Measurements from ENCODE around the gene SMIM1.

The SMIM1 gene

GRCh38 chr1:3761296-3762010 lies 11.1 kb upstream of the SMIM1 start:
- Histone ChIP-seq H3K36me3 (ENCODE audit: low read depth) (no peaks in the 10 kb centered on the region), H3K9me3 (ENCODE audit: severe bottlenecking) (peaks cover 4% of the 10 kb centered on the region), H3K4me3 (ENCODE audit: severe bottlenecking) (no peak overlapping the region), H3K27ac (ENCODE audit: poor library complexity, severe bottlenecking) (no peak overlapping the region), H3K4me1 (ENCODE audit: insufficient read depth, poor library complexity, severe bottlenecking) (no peaks in the 10 kb centered on the region), H3K27me3 (ENCODE audit: insufficient read depth, poor library complexity, severe bottlenecking) (peaks cover 11% of the 10 kb centered on the region)
- no peak for ATAC-seq (ENCODE audit: low read depth)
- no peak for DNase-seq (ENCODE audit: low spot score)
- no peak for TF ChIP-seq CTCF (IDR thresholded peaks at IDR 0.05; ENCODE audit: poor library complexity, severe bottlenecking)

- no peak overlapping the region for H3K4me3 ChIP-seq (ENCODE audit: severe bottlenecking)
- H3K27ac ChIP-seq (ENCODE audit: poor library complexity, severe bottlenecking), result no peak overlapping the region
- ATAC-seq (ENCODE audit: low read depth), result no peak
- TF ChIP-seq CTCF (IDR thresholded peaks at IDR 0.05; ENCODE audit: poor library complexity, severe bottlenecking), result no peak
- peaks cover 11% of the 10 kb centered on the region for H3K27me3 ChIP-seq (ENCODE audit: insufficient read depth, poor library complexity, severe bottlenecking)
- H3K36me3 ChIP-seq (ENCODE audit: low read depth), result no peaks in the 10 kb centered on the region
- peak; percentile 56 for DNase-seq (ENCODE audit: low spot score)
- no peaks in the 10 kb centered on the region for H3K4me1 ChIP-seq (ENCODE audit: insufficient read depth, poor library complexity, severe bottlenecking)
- peaks cover 4% of the 10 kb centered on the region for H3K9me3 ChIP-seq (ENCODE audit: severe bottlenecking)
Observed at GRCh38 chr1:3762151-3762872, 10.2 kb upstream of the SMIM1 start.

- Histone ChIP-seq H3K4me3 (ENCODE audit: severe bottlenecking) (no peak overlapping the region), H3K36me3 (ENCODE audit: low read depth) (no peaks in the 10 kb centered on the region), H3K9me3 (ENCODE audit: severe bottlenecking) (peaks cover 4% of the 10 kb centered on the region), H3K27me3 (ENCODE audit: insufficient read depth, poor library complexity, severe bottlenecking) (peaks cover 11% of the 10 kb centered on the region), H3K4me1 (ENCODE audit: insufficient read depth, poor library complexity, severe bottlenecking) (no peaks in the 10 kb centered on the region), H3K27ac (ENCODE audit: poor library complexity, severe bottlenecking) (no peak overlapping the region)
- DNase-seq (ENCODE audit: low spot score), result peak; percentile 62
- ATAC-seq (ENCODE audit: low read depth), result no peak
- no peak for TF ChIP-seq CTCF (IDR thresholded peaks at IDR 0.05; ENCODE audit: poor library complexity, severe bottlenecking)
Observed at GRCh38 chr1:3762873-3763228, 9.7 kb upstream of the SMIM1 start.

GRCh38 chr1:3763351-3764125 lies 9.0 kb upstream of the SMIM1 start:
- Histone ChIP-seq H3K27me3 (ENCODE audit: insufficient read depth, poor library complexity, severe bottlenecking) (peaks cover 11% of the 10 kb centered on the region), H3K4me1 (ENCODE audit: insufficient read depth, poor library complexity, severe bottlenecking) (no peaks in the 10 kb centered on the region), H3K27ac (ENCODE audit: poor library complexity, severe bottlenecking) (no peak overlapping the region), H3K9me3 (ENCODE audit: severe bottlenecking) (peaks cover 4% of the 10 kb centered on the region), H3K36me3 (ENCODE audit: low read depth) (no peaks in the 10 kb centered on the region), H3K4me3 (ENCODE audit: severe bottlenecking) (no peak overlapping the region)
- TF ChIP-seq CTCF (IDR thresholded peaks at IDR 0.05; ENCODE audit: poor library complexity, severe bottlenecking), result no peak
- ATAC-seq (ENCODE audit: low read depth), result no peak
- peak; percentile 49 for DNase-seq (ENCODE audit: low spot score)

Measured in RWPE2 (cell line).